Measurements from ENCODE around the gene MRC2.

- TF ChIP-seq CTCF (IDR thresholded peaks at IDR 0.05) (no peak), POLR2A (IDR thresholded peaks at IDR 0.05) (no peak)
Observed at GRCh38 chr17:62664336-62665120, 37.1 kb downstream of the MRC2 start.
